Fibroblast of the conjunctiva (primary cell): ENCODE measurements around the gene EEF1AKMT2.
"Not testable (repeated sequence)": the region's sequence is repeated elsewhere in the genome, so short reads cannot be mapped to it uniquely, and the experiment has no call there.

Source experiments
- DNase-seq: peaks from one replicate; pipeline ENCODE4 v3.0.0-alpha.2; 2010; ENCODE audit warnings: low read depth

The EEF1AKMT2 gene

GRCh38 chr10:124755581-124755980, 36.1 kb downstream of the EEF1AKMT2 start:
- DNase-seq, result no peak

- no peak for DNase-seq
Measured at GRCh38 chr10:124754227-124754626, 37.5 kb downstream of the EEF1AKMT2 start.

- no peak for DNase-seq
Measured at GRCh38 chr10:124748953-124749645, 42.6 kb downstream of the EEF1AKMT2 start.

GRCh38 chr10:124748166-124748565, 43.5 kb downstream of the EEF1AKMT2 start:
- no peak for DNase-seq

GRCh38 chr10:124747745-124748144, 43.9 kb downstream of the EEF1AKMT2 start:
- DNase-seq, result no peak

- DNase-seq, result no peak
Measured at GRCh38 chr10:124746992-124747391, 44.7 kb downstream of the EEF1AKMT2 start.

- not testable (repeated sequence) for DNase-seq
Measured at GRCh38 chr10:124746447-124746846, 45.2 kb downstream of the EEF1AKMT2 start.

- peak; percentile 43 for DNase-seq
Measured at GRCh38 chr10:124745673-124746072, 46.0 kb downstream of the EEF1AKMT2 start.

GRCh38 chr10:124745252-124745651, 46.4 kb downstream of the EEF1AKMT2 start:
- DNase-seq, result no peak

GRCh38 chr10:124744102-124745050, 47.3 kb downstream of the EEF1AKMT2 start, which contains the start of gene FAM53B:
FAM53B (minus strand) TSS chr10:124744378; CDS start chr10:124706713, 37,665 bp downstream.
- DNase-seq, result peak; percentile 66

GRCh38 chr10:124743191-124744101, 48.2 kb downstream of the EEF1AKMT2 start:
- no peak for DNase-seq

- DNase-seq, result no peak
Measured at GRCh38 chr10:124742413-124743190, 49.1 kb downstream of the EEF1AKMT2 start.

- no peak for DNase-seq
Measured at GRCh38 chr10:124741922-124742412, 49.7 kb downstream of the EEF1AKMT2 start.

- peak; percentile 59 for DNase-seq
Measured at GRCh38 chr10:124741281-124741921, 50.3 kb downstream of the EEF1AKMT2 start.

GRCh38 chr10:124740369-124741280, 51.1 kb downstream of the EEF1AKMT2 start:
- no peak for DNase-seq

GRCh38 chr10:124739986-124740368, 51.7 kb downstream of the EEF1AKMT2 start:
- no peak for DNase-seq

GRCh38 chr10:124739119-124739921, 52.4 kb downstream of the EEF1AKMT2 start:
- no peak for DNase-seq

GRCh38 chr10:124738441-124738840, 53.2 kb downstream of the EEF1AKMT2 start:
- no peak for DNase-seq
